Ecto neural progenitor cell (in vitro differentiated cells): ENCODE results near the gene ETNK1.
A peak's percentile ranks its signal among the peaks of the same experiment; 100 is the strongest.
"Not testable (repeated sequence)": the region's sequence is repeated elsewhere in the genome, so short reads cannot be mapped to it uniquely, and the experiment has no call there.

ENCODE experiments used
- DNase-seq: peaks from one replicate; pipeline ENCODE4 v3.0.0-alpha.2; 2018; ENCODE audit warnings: low spot score

ETNK1 gene

DNA sequence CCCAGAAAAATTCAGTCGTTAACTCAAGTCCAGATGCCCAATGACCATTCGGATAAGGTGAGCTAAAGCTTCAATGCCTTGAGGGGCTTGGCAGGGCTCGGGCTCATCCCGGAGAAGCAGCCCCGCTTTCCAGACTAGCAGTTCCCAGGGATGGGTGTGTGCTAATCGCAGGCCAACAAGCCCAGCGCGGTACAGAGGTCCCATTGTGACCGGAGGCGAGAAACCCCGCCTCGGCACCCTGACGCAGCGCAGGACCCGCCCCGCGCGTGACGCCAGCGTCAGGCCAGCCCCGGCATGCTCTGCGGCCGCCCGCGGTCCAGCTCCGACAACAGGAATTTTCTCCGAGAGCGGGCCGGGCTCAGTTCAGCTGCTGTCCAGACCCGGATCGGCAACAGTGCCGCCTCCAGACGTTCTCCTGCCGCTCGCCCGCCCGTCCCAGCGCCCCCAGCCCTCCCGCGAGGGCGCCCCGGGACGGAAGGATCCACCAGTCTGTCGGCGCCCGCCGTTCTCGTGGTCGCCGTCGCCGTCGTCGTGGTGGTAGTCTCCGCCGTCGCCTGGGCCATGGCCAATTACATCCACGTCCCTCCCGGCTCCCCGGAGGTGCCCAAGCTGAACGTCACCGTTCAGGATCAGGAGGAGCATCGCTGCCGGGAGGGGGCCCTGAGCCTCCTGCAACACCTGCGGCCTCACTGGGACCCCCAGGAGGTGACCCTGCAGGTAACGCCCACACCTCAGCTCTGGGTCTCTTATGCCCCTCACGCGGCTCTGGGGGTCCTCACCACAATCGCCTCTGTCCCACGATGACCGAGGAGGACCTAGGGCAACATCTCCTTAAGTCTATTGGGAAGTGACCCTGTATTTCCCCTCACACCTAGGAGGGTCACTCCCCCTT, at the start of gene ETNK1:
ETNK1 (plus strand) TSS at position 302 of the 892 bp plus-strand sequence; CDS start at position 562, 260 bp downstream.
- DNase-seq, result peak; percentile 98

GRCh38 chr12:22576065-22576464, 48.9 kb upstream of the ETNK1 start:
- DNase-seq, result no peak

DNA sequence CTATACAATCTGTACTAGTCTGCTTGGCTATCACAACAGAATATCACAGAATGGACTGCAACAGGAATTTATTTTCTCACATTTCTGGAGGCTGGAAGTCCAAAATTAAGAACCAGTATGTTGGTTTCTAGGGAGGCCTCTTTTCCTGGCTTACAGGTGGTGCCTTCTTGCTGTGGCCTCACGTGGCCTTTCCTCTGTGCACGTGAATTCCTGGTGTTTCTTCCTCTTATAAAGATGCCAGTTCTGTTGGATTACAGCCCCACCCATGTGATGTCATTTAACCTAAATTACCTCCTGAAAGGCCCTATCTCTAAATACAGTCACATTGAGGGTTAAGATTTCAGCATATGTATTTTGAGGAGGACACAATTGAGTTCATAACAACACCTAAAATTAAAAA, 48.5 kb upstream of the ETNK1 start:
- DNase-seq, result no peak

GRCh38 chr12:22577667-22578066, 47.3 kb upstream of the ETNK1 start:
- DNase-seq, result no peak

- no peak for DNase-seq
Measured at GRCh38 chr12:22578328-22578727, 46.6 kb upstream of the ETNK1 start.

GRCh38 chr12:22588817-22589216, 36.2 kb upstream of the ETNK1 start:
- no peak for DNase-seq

GRCh38 chr12:22593864-22594263, 31.1 kb upstream of the ETNK1 start:
- DNase-seq, result no peak

DNA sequence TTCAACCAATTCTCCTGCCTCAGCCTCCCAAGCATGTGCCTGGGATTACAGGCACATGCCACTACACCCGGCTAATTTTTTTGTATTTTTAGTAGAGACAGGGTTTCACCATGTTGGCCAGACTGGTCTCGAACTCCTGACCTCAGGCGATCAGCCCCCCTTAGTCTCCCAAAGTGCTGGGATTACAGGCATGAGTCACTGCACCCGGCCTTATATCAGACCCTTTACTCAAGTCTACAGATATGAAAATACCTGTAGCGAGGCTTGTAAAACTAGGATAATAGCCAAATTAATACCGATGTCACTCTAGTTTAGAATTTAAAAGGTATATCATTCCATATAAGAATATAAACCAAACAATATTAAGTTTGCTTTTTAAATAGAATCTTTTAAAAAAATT, 27.4 kb upstream of the ETNK1 start:
- DNase-seq, result not testable (repeated sequence)

- DNase-seq, result no peak
Measured at GRCh38 chr12:22598141-22598762, 26.7 kb upstream of the ETNK1 start.

DNA sequence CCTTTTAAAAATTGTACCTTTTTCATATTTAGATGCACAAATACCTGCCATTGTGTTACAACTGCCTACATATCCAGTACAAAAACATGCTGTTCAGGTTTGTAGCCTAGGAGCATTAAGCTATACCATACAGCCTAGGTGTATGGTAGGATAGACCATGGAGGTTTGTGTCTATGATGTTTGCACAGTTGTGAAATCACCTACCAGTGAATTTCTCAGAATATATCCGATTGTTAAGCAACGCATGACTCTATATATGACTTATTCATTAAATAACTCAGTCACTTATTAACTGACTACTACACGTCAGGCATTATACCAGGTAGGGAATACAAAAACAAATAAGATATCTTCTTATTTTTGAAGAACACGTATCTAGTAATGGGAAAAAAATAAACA, 26.2 kb upstream of the ETNK1 start:
- DNase-seq, result no peak

DNA sequence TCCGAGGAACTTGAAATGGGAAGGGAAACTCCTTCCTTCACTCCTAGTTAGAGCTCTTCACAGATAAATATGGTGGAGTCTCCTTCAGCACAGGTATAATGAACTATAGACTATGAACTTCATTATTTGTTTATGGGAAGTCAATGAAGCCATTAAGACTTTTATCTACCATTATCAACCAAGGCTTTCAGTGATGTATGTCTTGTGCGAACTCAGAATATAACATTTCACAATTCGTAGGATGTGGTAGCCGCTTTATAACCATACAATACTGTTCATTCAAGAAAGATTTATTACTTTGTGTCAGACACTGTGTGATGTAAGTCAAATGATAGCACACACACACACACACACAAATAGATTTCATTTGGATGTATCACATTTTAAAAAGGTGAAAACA, 24.8 kb upstream of the ETNK1 start:
- no peak for DNase-seq

- no peak for DNase-seq
Measured at GRCh38 chr12:22609501-22609900, 15.5 kb upstream of the ETNK1 start.

GRCh38 chr12:22610131-22610530, 14.8 kb upstream of the ETNK1 start:
- no peak for DNase-seq

GRCh38 chr12:22612822-22613221, 12.1 kb upstream of the ETNK1 start:
- DNase-seq, result not testable (repeated sequence)

GRCh38 chr12:22615963-22616501, 8.9 kb upstream of the ETNK1 start:
- DNase-seq, result no peak

DNA sequence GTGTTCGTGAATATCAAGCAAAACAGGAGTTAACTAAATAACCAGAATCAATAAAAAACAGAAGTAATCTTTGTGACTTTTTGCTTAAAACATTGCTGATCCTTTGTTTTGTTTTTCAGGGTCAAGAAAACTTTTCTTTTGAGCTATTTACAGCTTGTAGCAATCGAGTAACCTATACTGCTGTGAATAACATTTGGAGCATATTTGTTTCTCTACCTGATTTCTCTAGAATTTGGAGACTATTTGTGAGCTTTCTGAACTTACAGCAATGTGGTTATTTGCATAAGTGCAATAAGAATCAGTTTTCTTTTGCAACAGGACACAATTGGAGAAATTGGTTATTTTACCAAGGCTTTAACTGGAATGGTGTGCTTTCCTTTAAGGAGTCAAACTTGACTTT, 7.3 kb upstream of the ETNK1 start:
- no peak for DNase-seq

DNA sequence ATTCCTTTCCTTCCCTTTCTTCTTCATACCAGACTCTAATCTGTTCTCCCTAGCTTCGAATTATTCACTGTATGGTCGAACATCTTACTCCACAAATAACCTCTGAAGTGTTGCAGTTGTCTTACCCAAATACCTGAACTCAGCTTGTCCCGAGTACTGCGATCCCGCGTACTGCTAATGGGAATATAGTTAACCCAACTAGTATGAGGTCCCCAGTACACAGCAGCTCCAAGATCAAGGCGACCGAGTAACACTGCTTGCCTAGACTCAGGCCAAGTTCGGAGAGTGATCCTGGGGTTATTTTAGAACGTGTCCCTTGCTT, 462 bp upstream of the ETNK1 start:
- DNase-seq, result no peak

- peak; percentile 78 for DNase-seq
Measured at GRCh38 chr12:22625762-22626294, 857 bp downstream of the ETNK1 start.

DNA sequence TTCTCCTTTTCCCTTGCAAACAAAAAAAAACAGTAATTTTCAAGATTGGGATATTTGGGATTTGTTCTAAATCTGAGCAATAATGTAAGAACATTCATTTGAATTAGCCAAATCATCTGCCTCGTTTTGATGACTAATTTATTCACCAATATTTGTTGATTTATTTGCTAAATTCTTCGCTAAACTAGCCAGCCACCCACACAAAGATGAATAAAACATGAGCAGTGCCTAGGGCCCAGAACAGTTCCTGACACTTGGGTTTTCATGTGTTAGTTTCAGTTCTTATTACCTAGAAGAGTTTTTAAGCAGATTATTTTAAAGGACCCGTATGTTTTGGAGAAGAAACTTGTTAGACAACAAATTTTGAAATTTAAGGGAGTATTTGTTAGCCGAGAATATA, 1.4 kb downstream of the ETNK1 start:
- DNase-seq, result no peak

DNA sequence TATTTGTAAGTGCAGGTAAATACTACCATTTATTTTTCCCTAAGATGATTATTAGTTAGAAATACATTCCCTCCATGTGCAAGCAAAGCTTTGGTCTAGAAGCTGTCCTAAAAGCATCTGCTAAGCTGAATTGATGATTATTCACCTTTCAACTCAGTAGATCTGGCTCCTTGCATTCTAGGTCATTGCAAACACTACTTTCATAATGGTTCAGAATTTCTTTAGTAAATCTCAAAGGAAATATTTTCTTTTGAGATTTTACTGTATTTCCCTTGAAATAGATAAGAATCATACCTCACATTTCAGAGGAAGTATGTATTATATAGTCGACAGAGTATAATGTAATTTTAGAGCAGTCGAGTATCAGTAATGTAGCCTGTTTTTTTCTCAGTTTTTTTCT, 2.4 kb downstream of the ETNK1 start:
- no peak for DNase-seq

DNA sequence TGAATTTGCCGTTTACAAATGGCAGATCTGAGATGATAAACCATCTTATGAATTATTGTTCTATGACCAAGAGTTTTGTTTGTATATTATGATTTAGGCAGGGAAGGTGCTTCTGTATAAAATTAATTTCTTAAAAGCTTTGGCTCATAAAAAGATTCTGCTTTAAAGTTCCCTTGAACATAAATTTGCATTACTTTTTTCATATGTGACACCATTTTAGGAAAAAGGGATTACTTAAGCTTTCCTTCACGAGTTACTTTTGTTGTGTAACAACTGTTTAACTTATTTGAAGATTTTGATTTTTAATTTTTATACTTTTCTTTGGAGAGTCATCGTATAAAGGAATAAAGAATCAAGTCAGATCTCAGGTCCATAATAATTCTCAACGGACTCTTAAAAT, 3.3 kb downstream of the ETNK1 start:
- DNase-seq, result no peak

DNA sequence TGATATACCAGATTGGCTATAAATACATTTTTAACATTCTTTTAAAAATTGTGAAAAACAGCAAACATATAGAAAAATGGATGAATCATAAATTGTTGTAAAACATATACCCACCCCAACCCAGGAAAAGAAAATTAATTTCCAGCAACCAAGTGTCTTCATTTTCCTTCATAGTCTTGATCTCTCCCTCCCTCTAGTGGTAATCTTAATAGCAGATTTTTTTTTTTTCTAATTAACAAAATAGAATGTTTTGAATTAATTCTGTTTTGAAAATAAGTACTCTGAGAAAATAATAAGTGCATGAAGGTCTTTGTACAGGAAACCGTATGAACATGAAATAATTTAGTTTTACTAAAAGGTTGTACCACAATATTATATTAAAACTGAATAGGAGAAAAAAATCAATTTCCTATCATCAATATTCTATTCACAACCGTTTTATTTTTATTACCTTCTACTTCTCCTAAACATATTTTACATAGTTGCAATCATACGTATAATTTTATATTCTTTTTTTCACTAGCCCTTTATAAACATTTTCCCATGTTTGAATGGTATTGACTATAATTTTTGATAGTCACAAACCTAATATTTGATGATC, 7.0 kb downstream of the ETNK1 start:
- no peak for DNase-seq

- DNase-seq, result no peak
Measured at GRCh38 chr12:22634883-22635282, 9.9 kb downstream of the ETNK1 start.
